ENCODE results near the gene METTL15.

DNA sequence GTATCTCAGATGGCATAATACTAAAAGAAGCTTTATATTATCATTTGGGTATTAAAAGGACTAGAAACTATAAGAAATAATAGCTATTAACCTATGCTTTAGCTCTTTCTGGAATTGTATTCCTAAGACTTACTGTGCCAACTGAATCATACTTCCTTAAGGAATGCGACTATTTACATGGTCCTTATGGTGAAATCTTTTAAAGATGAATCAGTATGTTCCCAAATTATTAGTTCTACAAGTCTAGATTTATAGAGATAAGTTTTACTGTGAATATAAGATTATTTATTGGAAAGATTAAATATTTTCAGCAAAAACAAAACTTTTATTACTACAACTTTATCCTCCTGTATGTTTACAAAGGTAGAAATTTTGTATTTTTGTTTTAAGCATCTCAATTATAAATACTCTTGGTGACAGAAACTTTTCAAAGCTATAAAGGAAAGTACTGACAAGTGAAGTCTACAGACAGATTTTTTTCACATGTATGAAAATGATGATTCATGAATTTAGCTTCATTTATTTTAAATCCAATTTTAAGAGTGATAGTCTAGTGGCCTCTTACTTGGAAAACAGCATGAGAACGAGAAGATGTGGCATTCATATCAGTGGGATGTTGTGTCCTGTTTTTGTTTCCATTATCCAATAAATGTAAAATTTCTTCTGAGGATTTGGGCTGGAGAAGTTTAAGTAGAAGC lies 18.0 kb upstream of the METTL15 start:
- TF ChIP-seq POLR2AphosphoS5 (IDR thresholded peaks at IDR 0.05) = no peak
- TF ChIP-seq, protein P1, sequence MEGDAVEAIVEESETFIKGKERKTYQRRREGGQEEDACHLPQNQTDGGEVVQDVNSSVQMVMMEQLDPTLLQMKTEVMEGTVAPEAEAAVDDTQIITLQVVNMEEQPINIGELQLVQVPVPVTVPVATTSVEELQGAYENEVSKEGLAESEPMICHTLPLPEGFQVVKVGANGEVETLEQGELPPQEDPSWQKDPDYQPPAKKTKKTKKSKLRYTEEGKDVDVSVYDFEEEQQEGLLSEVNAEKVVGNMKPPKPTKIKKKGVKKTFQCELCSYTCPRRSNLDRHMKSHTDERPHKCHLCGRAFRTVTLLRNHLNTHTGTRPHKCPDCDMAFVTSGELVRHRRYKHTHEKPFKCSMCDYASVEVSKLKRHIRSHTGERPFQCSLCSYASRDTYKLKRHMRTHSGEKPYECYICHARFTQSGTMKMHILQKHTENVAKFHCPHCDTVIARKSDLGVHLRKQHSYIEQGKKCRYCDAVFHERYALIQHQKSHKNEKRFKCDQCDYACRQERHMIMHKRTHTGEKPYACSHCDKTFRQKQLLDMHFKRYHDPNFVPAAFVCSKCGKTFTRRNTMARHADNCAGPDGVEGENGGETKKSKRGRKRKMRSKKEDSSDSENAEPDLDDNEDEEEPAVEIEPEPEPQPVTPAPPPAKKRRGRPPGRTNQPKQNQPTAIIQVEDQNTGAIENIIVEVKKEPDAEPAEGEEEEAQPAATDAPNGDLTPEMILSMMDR (IDR thresholded peaks at IDR 0.05) = no peak
- TF ChIP-seq EP300 (IDR thresholded peaks at IDR 0.05) = no peak
- no peak for TF ChIP-seq POLR2A (IDR thresholded peaks at IDR 0.05)
